Measurements from ENCODE around the gene HIP1R. TPM values are rescaled to one million over a fixed set of nuclear protein-coding genes. Genes with fewer than 3 reads are reported as not detected.

Gene HIP1R
- total RNA-seq, 1 donor from 2014 or later = 66.0 TPM

- H3K27me3 ChIP-seq = no peaks in the 10 kb centered on the region
- DNase-seq (ENCODE audit: extremely low spot score in 2 of 2) = no peak
- intact Hi-C loops (cut with DNase I) = no loop called here
- no peaks in the 10 kb centered on the region for H3K36me3 ChIP-seq
- no peaks in the 10 kb centered on the region for H3K9me3 ChIP-seq
- peak overlapping the region; percentile 78 to 86 for H3K4me3 ChIP-seq
- H3K27ac ChIP-seq = peak overlapping the region; percentile 78
- TF ChIP-seq POLR2A (IDR thresholded peaks at IDR 0.05) (no peak), POLR2AphosphoS5 (IDR thresholded peaks at IDR 0.05; ENCODE audit: insufficient read depth in 1 of 2, low read depth in 1 of 2) (peak; percentile 47 to 49)
- TF ChIP-seq, protein P1, sequence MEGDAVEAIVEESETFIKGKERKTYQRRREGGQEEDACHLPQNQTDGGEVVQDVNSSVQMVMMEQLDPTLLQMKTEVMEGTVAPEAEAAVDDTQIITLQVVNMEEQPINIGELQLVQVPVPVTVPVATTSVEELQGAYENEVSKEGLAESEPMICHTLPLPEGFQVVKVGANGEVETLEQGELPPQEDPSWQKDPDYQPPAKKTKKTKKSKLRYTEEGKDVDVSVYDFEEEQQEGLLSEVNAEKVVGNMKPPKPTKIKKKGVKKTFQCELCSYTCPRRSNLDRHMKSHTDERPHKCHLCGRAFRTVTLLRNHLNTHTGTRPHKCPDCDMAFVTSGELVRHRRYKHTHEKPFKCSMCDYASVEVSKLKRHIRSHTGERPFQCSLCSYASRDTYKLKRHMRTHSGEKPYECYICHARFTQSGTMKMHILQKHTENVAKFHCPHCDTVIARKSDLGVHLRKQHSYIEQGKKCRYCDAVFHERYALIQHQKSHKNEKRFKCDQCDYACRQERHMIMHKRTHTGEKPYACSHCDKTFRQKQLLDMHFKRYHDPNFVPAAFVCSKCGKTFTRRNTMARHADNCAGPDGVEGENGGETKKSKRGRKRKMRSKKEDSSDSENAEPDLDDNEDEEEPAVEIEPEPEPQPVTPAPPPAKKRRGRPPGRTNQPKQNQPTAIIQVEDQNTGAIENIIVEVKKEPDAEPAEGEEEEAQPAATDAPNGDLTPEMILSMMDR (IDR thresholded peaks at IDR 0.05) = no peak
- peaks cover 17% of the 10 kb centered on the region for H3K4me1 ChIP-seq
Measured at GRCh38 chr12:122834104-122834920, 945 bp upstream of the HIP1R start.

DNA sequence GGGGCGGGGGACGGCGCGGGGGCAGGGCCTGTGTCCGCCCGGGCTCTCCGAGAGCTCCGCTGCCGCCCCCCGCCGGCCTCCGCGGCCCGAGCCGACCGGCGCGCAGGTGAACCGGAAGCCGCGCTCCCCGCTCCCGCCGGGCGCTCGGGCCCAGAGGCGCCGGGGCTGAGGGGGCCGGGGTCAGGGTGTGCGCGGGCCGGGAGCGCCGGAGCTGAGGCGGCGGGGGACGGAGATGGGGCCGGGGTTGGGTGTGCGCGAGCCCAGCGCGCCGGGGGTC lies 431 bp downstream of the HIP1R start:
- DNase-seq (ENCODE audit: extremely low spot score in 2 of 2) = no peak
- Histone ChIP-seq H3K36me3 (no peaks in the 10 kb centered on the region), H3K27me3 (no peaks in the 10 kb centered on the region), H3K4me1 (peaks cover 27% of the 10 kb centered on the region), H3K27ac (peak overlapping the region; percentile 84), H3K4me3 (peak overlapping the region; percentile 78 to 86), H3K9me3 (no peaks in the 10 kb centered on the region)
- intact Hi-C loops (cut with DNase I) = no loop called here
- TF ChIP-seq POLR2A (IDR thresholded peaks at IDR 0.05) (no peak), POLR2AphosphoS5 (IDR thresholded peaks at IDR 0.05; ENCODE audit: insufficient read depth in 1 of 2, low read depth in 1 of 2) (no peak)
- TF ChIP-seq, protein P1 (IDR thresholded peaks at IDR 0.05) = no peak

DNA sequence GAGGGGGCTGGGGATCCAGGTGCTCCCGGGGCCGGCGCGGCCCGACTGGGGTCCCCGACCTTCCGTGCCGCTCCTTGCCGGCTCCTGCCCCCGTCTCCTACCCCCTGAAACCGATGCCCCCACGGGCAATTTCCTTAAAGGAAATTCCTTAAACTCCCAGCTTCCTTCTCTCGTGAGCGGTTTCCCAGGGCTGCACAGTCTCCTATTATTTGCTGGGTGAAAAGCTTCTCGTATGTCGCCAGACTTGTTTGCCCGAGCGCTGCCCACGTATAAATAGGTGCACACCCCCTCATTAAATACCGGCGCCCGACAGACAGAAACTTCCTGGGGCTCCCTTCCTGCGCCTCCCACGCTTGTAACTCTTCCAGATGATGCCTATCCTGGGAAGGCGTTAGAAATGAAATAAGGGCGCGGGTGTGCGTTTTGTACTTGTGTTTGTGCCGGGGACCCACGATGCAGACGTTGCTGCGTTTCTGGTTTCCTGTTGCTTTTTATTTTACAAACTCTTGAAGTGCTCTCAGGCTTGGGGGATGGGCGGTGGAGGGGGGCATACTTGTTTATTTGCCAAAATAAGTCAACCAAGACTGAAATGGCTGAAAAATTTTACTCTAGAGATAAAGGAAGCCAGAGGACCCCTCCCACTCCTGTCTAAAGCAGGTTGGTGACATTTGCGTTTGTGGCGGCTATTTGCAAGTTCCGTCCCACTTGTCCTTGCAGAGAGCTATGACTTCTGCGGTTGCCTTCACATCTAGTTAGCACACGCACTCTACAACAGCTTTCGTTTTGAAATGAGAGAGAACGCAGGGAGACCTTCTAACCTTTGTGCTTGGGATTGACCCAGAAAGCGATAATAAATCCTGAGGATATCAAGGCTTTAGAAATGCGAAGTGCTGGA lies 1.0 kb downstream of the HIP1R start:
- intact Hi-C loops (cut with DNase I) = no loop called here
- TF ChIP-seq, protein P1 (IDR thresholded peaks at IDR 0.05) = no peak
- TF ChIP-seq POLR2AphosphoS5 (IDR thresholded peaks at IDR 0.05; ENCODE audit: insufficient read depth in 1 of 2, low read depth in 1 of 2) (no peak), POLR2A (IDR thresholded peaks at IDR 0.05) (no peak)
- peak overlapping the region; percentile 84 for H3K27ac ChIP-seq
- H3K36me3 ChIP-seq = no peaks in the 10 kb centered on the region
- H3K9me3 ChIP-seq = no peaks in the 10 kb centered on the region
- peak overlapping the region; percentile 78 to 86 for H3K4me3 ChIP-seq
- H3K27me3 ChIP-seq = no peaks in the 10 kb centered on the region
- H3K4me1 ChIP-seq = peaks cover 33% of the 10 kb centered on the region
- no peak for DNase-seq (ENCODE audit: extremely low spot score in 2 of 2)

DNA sequence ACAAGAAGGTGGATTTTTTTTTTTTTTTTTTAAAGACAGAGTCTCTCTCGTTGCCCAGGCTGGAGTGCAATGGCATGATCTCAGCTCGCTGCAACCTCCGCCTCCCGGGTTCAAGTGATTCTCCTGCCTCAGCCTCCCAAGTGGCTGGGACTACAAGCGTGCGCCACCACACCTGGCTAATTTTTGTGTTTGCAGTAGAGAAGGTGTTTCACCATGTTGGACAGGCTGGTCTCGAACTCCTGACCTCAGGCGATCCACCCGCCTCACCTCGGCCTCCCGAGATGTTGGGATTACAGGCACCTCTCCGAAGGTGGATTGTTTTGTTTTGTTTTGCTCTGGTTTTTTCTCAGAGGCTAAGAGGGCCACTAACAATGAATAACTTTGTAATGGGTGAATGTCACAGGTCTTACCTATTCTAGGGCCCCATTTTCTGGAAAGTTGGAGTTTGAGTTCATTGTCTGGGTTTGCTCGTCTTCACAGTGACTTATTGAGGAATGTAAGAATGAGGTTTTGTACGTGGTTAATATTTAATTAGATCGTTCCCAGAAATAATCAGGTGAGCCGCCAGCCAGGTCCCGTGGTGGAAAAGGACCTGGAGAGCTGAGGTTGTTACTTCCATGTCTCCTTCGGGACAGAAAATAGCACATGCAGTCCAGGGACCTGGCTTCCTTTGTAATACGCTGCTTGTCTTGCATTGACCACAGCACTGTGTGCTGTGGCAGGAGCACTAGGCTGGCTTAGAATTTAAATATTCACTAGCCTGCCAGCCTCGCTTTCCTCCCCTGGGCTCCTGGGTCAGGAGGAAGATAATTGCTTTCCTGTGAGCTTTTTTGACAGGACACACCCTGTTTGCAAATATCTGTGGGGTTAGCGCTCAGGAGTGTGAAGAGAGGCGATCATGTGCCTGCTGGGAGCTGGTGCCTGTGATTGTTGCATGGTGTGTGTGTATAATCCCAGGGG lies 2.3 kb downstream of the HIP1R start:
- peak overlapping the region in 1 of 2 donors; percentile 78 for H3K4me3 ChIP-seq
- TF ChIP-seq POLR2A (IDR thresholded peaks at IDR 0.05) = no peak
- DNase-seq (ENCODE audit: extremely low spot score in 2 of 2) = no peak

GRCh38 chr12:122838841-122839240 lies 3.6 kb downstream of the HIP1R start:
- DNase-seq (ENCODE audit: extremely low spot score in 2 of 2) = no peak
- no peak overlapping the region for H3K27ac ChIP-seq

More for the DNA sequence above, 2.3 kb downstream of the HIP1R start:
- Histone ChIP-seq H3K27ac (no peak overlapping the region), H3K36me3 (no peaks in the 10 kb centered on the region), H3K4me1 (peaks cover 44% of the 10 kb centered on the region), H3K9me3 (no peaks in the 10 kb centered on the region), H3K27me3 (no peaks in the 10 kb centered on the region)
- intact Hi-C loops (cut with DNase I) = no loop called here

More at GRCh38 chr12:122838841-122839240, 3.6 kb downstream of the HIP1R start:
- no peak overlapping the region for H3K4me3 ChIP-seq
- H3K27me3 ChIP-seq = no peaks in the 10 kb centered on the region
- peaks cover 51% of the 10 kb centered on the region for H3K4me1 ChIP-seq
- H3K36me3 ChIP-seq = no peaks in the 10 kb centered on the region
- no peaks in the 10 kb centered on the region for H3K9me3 ChIP-seq
- intact Hi-C loops (cut with DNase I) = no loop called here
- TF ChIP-seq, protein P1 (IDR thresholded peaks at IDR 0.05) = no peak
- TF ChIP-seq POLR2A (IDR thresholded peaks at IDR 0.05) (no peak), POLR2AphosphoS5 (IDR thresholded peaks at IDR 0.05; ENCODE audit: insufficient read depth in 1 of 2, low read depth in 1 of 2) (no peak)
